Suprapubic skin (tissue), 4 donors: Measurements from ENCODE around the gene ZDHHC21. TPM values are rescaled to one million over a fixed set of nuclear protein-coding genes. Genes with fewer than 3 reads are reported as not detected.

Experiments used
- DNase-seq, 2 donors: peaks; one replicate each; pipeline ENCODE4 v3.0.0-alpha.2; 2019; ENCODE audit warnings: low spot score in 2 of 2
- H3K27ac ChIP-seq: fragments of 200-600 bp; sonication (generic); one replicate; pipeline ENCODE4 v1.5.1; 2019
- H3K27me3 ChIP-seq: fragments of 200-600 bp; sonication (generic); one replicate; pipeline ENCODE4 v1.5.1; 2019
- H3K36me3 ChIP-seq: fragments of 200-600 bp; sonication (generic); one replicate; pipeline ENCODE4 v1.5.1; 2019
- H3K4me1 ChIP-seq: fragments of 200-600 bp; sonication (generic); one replicate; pipeline ENCODE4 v1.5.1; 2019
- H3K4me3 ChIP-seq: fragments of 200-600 bp; sonication (generic); one replicate; pipeline ENCODE4 v1.5.1; 2019; ENCODE audit warnings: mild to moderate bottlenecking
- H3K9me3 ChIP-seq: fragments of 200-600 bp; sonication (generic); one replicate; pipeline ENCODE4 v1.5.1; 2019
- CTCF ChIP-seq, 2 donors: fragments of 200-600 bp in 1 of 2; fragments of 450-650 bp in 1 of 2; sonication (generic) in 1 of 2; IDR thresholded peaks; one replicate each; pipeline ENCODE4 v1.5.1; 2016 to 2019; ENCODE audit warnings: antibody characterized with exemption in 2 of 2, mild to moderate bottlenecking in 1 of 2, moderate library complexity in 1 of 2
- EP300 ChIP-seq: sonication (generic); formaldehyde crosslinking; IDR thresholded peaks from one replicate; pipeline ENCODE4 v1.6.1; 2017; ENCODE audit warnings: antibody characterized with exemption
- POLR2A ChIP-seq, 2 donors: fragments of 450-650 bp; IDR thresholded peaks; one replicate each; pipeline ENCODE4 v1.6.1; 2017; ENCODE audit warnings: antibody characterized with exemption in 2 of 2, mild to moderate bottlenecking in 2 of 2, moderate library complexity in 2 of 2
- POLR2AphosphoS5 ChIP-seq, 3 donors: sonication (generic); formaldehyde crosslinking; IDR thresholded peaks; one replicate each; pipeline ENCODE4 v1.6.1; 2017; ENCODE audit warnings: antibody characterized with exemption in 3 of 3
- WGBS: methylation state at CpG from one replicate; pipeline ENCODE4 v1.1.5; 2018; 5-methylcytosine and 5-hydroxymethylcytosine counted together
- total RNA-seq, 4 donors: library from RNA; depleted of rRNA; stranded (reverse); fragments of >200 nt; gene quantifications; one replicate each; pipeline ENCODE4 v1.1.0, GENCODE V29; 2016

Gene ZDHHC21
- total RNA-seq, 4 donors from 2014 or later, result 6.5 to 12.9 (median 9.5) TPM

- TF ChIP-seq POLR2A (IDR thresholded peaks at IDR 0.05), result no peak
- TF ChIP-seq EP300, result no peak
- no peak for TF ChIP-seq CTCF (IDR thresholded peaks at IDR 0.05)
- no peak for TF ChIP-seq POLR2AphosphoS5 (IDR thresholded peaks at IDR 0.05)
- 83% methylated on average over 9 of the region's 9 CpGs for WGBS
- DNase-seq, result no peak
These were observed 129.2 kb downstream of the ZDHHC21 start for GRCh38 chr9:14563902-14564624.

GRCh38 chr9:14561929-14562405, 131.3 kb downstream of the ZDHHC21 start:
- Histone ChIP-seq H3K36me3 (no peaks in the 10 kb centered on the region), H3K27ac (no peak overlapping the region), H3K4me1 (no peaks in the 10 kb centered on the region), H3K27me3 (no peaks in the 10 kb centered on the region), H3K4me3 (no peak overlapping the region), H3K9me3 (no peaks in the 10 kb centered on the region)
- DNase-seq, result no peak
- TF ChIP-seq CTCF (IDR thresholded peaks at IDR 0.05) (no peak), EP300 (no peak), POLR2A (IDR thresholded peaks at IDR 0.05) (no peak), POLR2AphosphoS5 (IDR thresholded peaks at IDR 0.05) (no peak)
- 56% methylated on average over 9 of the region's 9 CpGs for WGBS

More at GRCh38 chr9:14563902-14564624, 129.2 kb downstream of the ZDHHC21 start:
- no peak overlapping the region for H3K4me3 ChIP-seq
- no peaks in the 10 kb centered on the region for H3K9me3 ChIP-seq
- H3K27me3 ChIP-seq, result no peaks in the 10 kb centered on the region
- H3K27ac ChIP-seq, result no peak overlapping the region
- no peaks in the 10 kb centered on the region for H3K4me1 ChIP-seq
- no peaks in the 10 kb centered on the region for H3K36me3 ChIP-seq

Other genes starting within 250 kb of the ZDHHC21 start
- gene CER1, start 29.3 kb upstream of the ZDHHC21 start, total RNA-seq, result not detected
- gene FREM1, start 217.0 kb upstream of the ZDHHC21 start, total RNA-seq, result 1 to 10 TPM; 1.1 to 5.8 (median 2.1) TPM